Panc1 (cell line): ENCODE results near the gene PRSS27. TPM values are rescaled to one million over a fixed set of nuclear protein-coding genes. Genes with fewer than 3 reads are reported as not detected.
A peak's percentile ranks its signal among the peaks of the same experiment; 100 is the strongest.

Source experiments
- ATAC-seq: fragments of 200-7000 bp; cut with Tn5 transposase; 2 replicates; pipeline ENCODE4 v1.9.1; 2020; ENCODE audit warnings: mild to moderate bottlenecking, moderate library complexity
- BruUV-seq: library from RNA; stranded (reverse); fragments of 400-500 nt; replicated peaks from 2 replicates; lab custom pipeline; 2021; lab: Mats Ljungman, UMichigan
- CTCF ChIA-PET: fragments of 300-600 bp; sonication (Branson Sonifier 250); formaldehyde crosslinking; loops from one replicate; lab custom pipeline; 2022; ENCODE audit warnings: antibody characterized with exemption; lab: Charles Lee
- POLR2A ChIA-PET: fragments of 300-600 bp; sonication (Branson Sonifier 250); formaldehyde crosslinking; loops from one replicate; lab custom pipeline; 2022; ENCODE audit warnings: antibody characterized with exemption; lab: Charles Lee
- DNase-seq: peaks from one replicate; pipeline ENCODE4 v3.0.0-alpha.2; 2010; ENCODE audit warnings: low read depth, low spot score
- H3K27ac ChIP-seq: 2 replicates; pipeline ENCODE4 v1.5.1; 2011; ENCODE audit warnings: mild to moderate bottlenecking, low read length, inconsistent platforms
- H3K27me3 ChIP-seq: fragments of 200-500 bp; sonication (Bioruptor generic); 2 replicates; pipeline ENCODE4 v1.6.0; 2014; ENCODE audit warnings: low read length, inconsistent platforms; ENCODE audit not compliant: control insufficient read depth, insufficient read depth
- H3K36me3 ChIP-seq: fragments of 200-500 bp; sonication (Bioruptor generic); 2 replicates; pipeline ENCODE4 v1.5.1; 2014; ENCODE audit warnings: inconsistent platforms, mild to moderate bottlenecking, low read length, moderate library complexity; ENCODE audit not compliant: control insufficient read depth, insufficient read depth
- H3K4me1 ChIP-seq: 2 replicates; pipeline ENCODE4 v1.5.1; 2011; ENCODE audit warnings: inconsistent platforms, mild to moderate bottlenecking, low read length, moderate library complexity; ENCODE audit not compliant: control insufficient read depth, insufficient read depth
- H3K4me3 ChIP-seq, 2 experiments: 2 replicates each; pipeline ENCODE4 v1.5.1; 2011 to 2012; ENCODE audit warnings: low read depth in 2 of 2, low read length in 2 of 2, mild to moderate bottlenecking in 2 of 2, inconsistent platforms in 1 of 2, moderate library complexity in 1 of 2
- H3K9me3 ChIP-seq: fragments of 200-500 bp; sonication (Bioruptor generic); 2 replicates; pipeline ENCODE4 v1.5.1; 2014; ENCODE audit warnings: low read depth, mild to moderate bottlenecking, inconsistent platforms, low read length, moderate library complexity; ENCODE audit not compliant: control insufficient read depth, insufficient read depth
- CTCF ChIP-seq: fragments of 450-650 bp; IDR thresholded peaks from 2 replicates; pipeline ENCODE4 v1.5.1; 2017; ENCODE audit warnings: mild to moderate bottlenecking
- POLR2AphosphoS5 ChIP-seq: IDR thresholded peaks from 2 replicates; pipeline ENCODE4 v1.6.1; 2012; ENCODE audit warnings: mild to moderate bottlenecking, low read depth, low read length, moderate library complexity
- REST ChIP-seq, 2 experiments: IDR thresholded peaks; 2 replicates each; pipeline ENCODE4 v1.6.1; 2011 to 2012; ENCODE audit warnings: low read depth in 2 of 2, control low read depth in 1 of 2, low read length in 1 of 2, mild to moderate bottlenecking in 1 of 2, moderate library complexity in 1 of 2; ENCODE audit not compliant: insufficient read depth in 1 of 2
- SIN3A ChIP-seq: IDR thresholded peaks from 2 replicates; pipeline ENCODE4 v1.6.1; 2012; ENCODE audit warnings: low read depth, mild to moderate bottlenecking, low read length, moderate library complexity, borderline replicate concordance; ENCODE audit not compliant: insufficient read depth
- TCF7L2 ChIP-seq: IDR thresholded peaks from 2 replicates; pipeline ENCODE4 v1.6.1; 2011; ENCODE audit warnings: mild to moderate bottlenecking, low read depth, low read length, inconsistent platforms
- in situ Hi-C: cut with HindIII; loops from 2 replicates; pipeline ENCODE4 v1.10.0; 2016; ENCODE audit warnings: low sequenced_read_pairs, low pct_unique_long_range_greater_than_20kb
- intact Hi-C: fragments of 100-400 bp; cut with micrococcal nuclease; formaldehyde crosslinking; loops from one replicate; pipeline ENCODE4 v1.10.0; 2022; ENCODE audit not compliant: unreplicated experiment
- total RNA-seq: library from RNA; stranded (reverse); gene quantifications from one replicate; pipeline ENCODE4 v1.2.1, GENCODE V29; 2021; ENCODE audit not compliant: unreplicated experiment

Gene PRSS27
- total RNA-seq, 1 experiment from 2014 or later = 3.3 TPM

- Histone ChIP-seq H3K36me3 (peaks cover 34% of the 10 kb centered on the region), H3K27me3 (no peaks in the 10 kb centered on the region), H3K4me1 (peaks cover 52% of the 10 kb centered on the region), H3K27ac (peak overlapping the region; percentile 98; the same call in 1 of the 2 replicates), H3K4me3 (no peak overlapping the region), H3K9me3 (no peaks in the 10 kb centered on the region; the same call in 1 of the 2 replicates)
- TF ChIP-seq SIN3A (no peak), REST (IDR thresholded peaks at IDR 0.05; ENCODE audit: insufficient read depth in 1 of 2, low read depth in 2 of 2, low read length in 1 of 2) (no peak), CTCF (no peak), POLR2AphosphoS5 (no peak), TCF7L2 (no peak)
- no TSS peak for BruUV-seq
- ATAC-seq (no peak), DNase-seq (no peak)
- ChIA-PET CTCF (no interaction called here), POLR2A (no interaction called here)
- intact Hi-C loops = no loop called here
- in situ Hi-C loops = no loop called here
Observed at GRCh38 chr16:2766430-2767139, 46.6 kb upstream of the PRSS27 start.

- no TSS peak for BruUV-seq
- no peaks in the 10 kb centered on the region for H3K27me3 ChIP-seq
- no peak overlapping the region for H3K4me3 ChIP-seq
- H3K27ac ChIP-seq = no peak overlapping the region
- POLR2A ChIA-PET = no interaction called here
- peaks cover 44% of the 10 kb centered on the region for H3K4me1 ChIP-seq
- no peak for TF ChIP-seq CTCF
- TF ChIP-seq POLR2AphosphoS5 = peak; percentile 44; the same call in 1 of the 2 replicates
- no peaks in the 10 kb centered on the region; the same call in 1 of the 2 replicates for H3K9me3 ChIP-seq
- DNase-seq (no peak), ATAC-seq (no peak)
- peaks cover 41% of the 10 kb centered on the region for H3K36me3 ChIP-seq
- intact Hi-C loops = no loop called here
- CTCF ChIA-PET = no interaction called here
- in situ Hi-C loops = no loop called here
Observed at GRCh38 chr16:2765462-2766404, 45.7 kb upstream of the PRSS27 start.
